ENCODE data around the gene STARD10. TPM values are rescaled to one million over a fixed set of nuclear protein-coding genes. Genes with fewer than 3 reads are reported as not detected.

The STARD10 gene
- polyA plus RNA-seq, 2 of the 4 experiments (the other 2 are of a cell fraction): 21.2 to 23.2 TPM

GRCh38 chr11:72775288-72776110 is 18.3 kb downstream of the STARD10 start:
- ATAC-seq: no peak
- WGBS (ENCODE audit: missing lambda C conversion rate): 89% methylated on average over 7 of the region's 7 CpGs
- TF ChIP-seq POLR2A (IDR thresholded peaks at IDR 0.05; ENCODE audit: low read length): no peak
- TF ChIP-seq RCOR1 (IDR thresholded peaks at IDR 0.05; ENCODE audit: low read depth, low read length): no peak
- no peak for TF ChIP-seq ATOH8 (CRISPR knock-in tag; IDR thresholded peaks at IDR 0.05; ENCODE audit: low read depth)
- TF ChIP-seq GATA3 (IDR thresholded peaks at IDR 0.05; ENCODE audit: borderline replicate concordance): no peak
- no peak for TF ChIP-seq NFE2L2 (conservative IDR thresholded peaks at IDR 0.05; ENCODE audit: low read length)
- no peak for TF ChIP-seq HEYL (CRISPR knock-in tag; IDR thresholded peaks at IDR 0.05)
- no peak for TF ChIP-seq USF2 (IDR thresholded peaks at IDR 0.05)
- no peak for TF ChIP-seq HOXB5 (CRISPR knock-in tag; IDR thresholded peaks at IDR 0.05)
- TF ChIP-seq RARB (CRISPR knock-in tag; IDR thresholded peaks at IDR 0.05): no peak
- no peak for TF ChIP-seq ZNF302 (CRISPR knock-in tag; IDR thresholded peaks at IDR 0.05)
- no peak for TF ChIP-seq BHLHE40 (IDR thresholded peaks at IDR 0.05; ENCODE audit: low read depth, low read length)
- no peak for TF ChIP-seq KDM1A (IDR thresholded peaks at IDR 0.05; ENCODE audit: low read depth)
- no peak for TF ChIP-seq HDAC2 (IDR thresholded peaks at IDR 0.05)
- TF ChIP-seq CBX8 (IDR thresholded peaks at IDR 0.05): no peak
- TF ChIP-seq HOXA7 (CRISPR knock-in tag; IDR thresholded peaks at IDR 0.05): no peak
- TF ChIP-seq HMGXB4 (CRISPR knock-in tag; IDR thresholded peaks at IDR 0.05; ENCODE audit: borderline replicate concordance): no peak
- FAIRE-seq: no peak
- H3K4me1 ChIP-seq: peaks cover 28% of the 10 kb centered on the region
- H3K27ac ChIP-seq: no peak overlapping the region
- H3K9me3 ChIP-seq: no peaks in the 10 kb centered on the region
- CTCF ChIA-PET: interaction anchor here (1.1 to 5.3 kb wide), 3 partner anchors 13 to 51 kb away, joined by 3 to 44 read pairs (median 14); partner anchors contain the start of gene STARD10
- H3K4me3 ChIP-seq: no peak overlapping the region
- no peak for DNase-seq (ENCODE audit: low read depth in 1 of 2, low spot score in 1 of 2)
- H3K4me2 ChIP-seq: no peak overlapping the region
- POLR2A ChIA-PET: no interaction called here

GRCh38 chr11:72774499-72774898 is 19.3 kb downstream of the STARD10 start:
- no peak for TF ChIP-seq SREBF2 (IDR thresholded peaks at IDR 0.05)
- TF ChIP-seq KDM1A (IDR thresholded peaks at IDR 0.05; ENCODE audit: low read depth): no peak
- no peak for TF ChIP-seq RAD21 (conservative IDR thresholded peaks at IDR 0.05 in 1 of 2, IDR thresholded peaks at IDR 0.05 in 1 of 2)
- no peak for TF ChIP-seq GATA3 (IDR thresholded peaks at IDR 0.05; ENCODE audit: borderline replicate concordance)
- TF ChIP-seq RARB (CRISPR knock-in tag; IDR thresholded peaks at IDR 0.05): no peak
- no peak for TF ChIP-seq FOXS1 (CRISPR knock-in tag; IDR thresholded peaks at IDR 0.05)
- TF ChIP-seq JUNB (IDR thresholded peaks at IDR 0.05): no peak
- TF ChIP-seq POLR2AphosphoS2 (conservative IDR thresholded peaks at IDR 0.05; ENCODE audit: low read length): no peak
- no peak for TF ChIP-seq RFX5 (IDR thresholded peaks at IDR 0.05)
- no peak for TF ChIP-seq EP300 (IDR thresholded peaks at IDR 0.05)
- H3K4me1 ChIP-seq: peaks cover 25% of the 10 kb centered on the region
- 80% methylated on average over 6 of the region's 6 CpGs for WGBS (ENCODE audit: missing lambda C conversion rate)

More at GRCh38 chr11:72774499-72774898, 19.3 kb downstream of the STARD10 start:
- no peak for FAIRE-seq
- DNase-seq (ENCODE audit: low read depth in 1 of 2, low spot score in 1 of 2): no peak
- ATAC-seq: no peak
- ChIA-PET CTCF (interaction anchor here (1.1 to 5.3 kb wide), 3 partner anchors 12 to 50 kb away, joined by 3 to 44 read pairs (median 14); partner anchors contain the start of gene STARD10), POLR2A (no interaction called here)
- Histone ChIP-seq H3K27ac (no peak overlapping the region), H3K4me3 (no peak overlapping the region), H3K9me3 (no peaks in the 10 kb centered on the region), H3K4me2 (no peak overlapping the region)
